Glomerular visceral epithelial cell (primary cell): ENCODE data around the gene STX18.
"Not testable (repeated sequence)": the region's sequence is repeated elsewhere in the genome, so short reads cannot be mapped to it uniquely, and the experiment has no call there.

Experiments
- DNase-seq: peaks from one replicate; pipeline ENCODE4 v3.0.0-alpha.2; 2016; ENCODE audit errors: extremely low spot score

Gene STX18

DNA sequence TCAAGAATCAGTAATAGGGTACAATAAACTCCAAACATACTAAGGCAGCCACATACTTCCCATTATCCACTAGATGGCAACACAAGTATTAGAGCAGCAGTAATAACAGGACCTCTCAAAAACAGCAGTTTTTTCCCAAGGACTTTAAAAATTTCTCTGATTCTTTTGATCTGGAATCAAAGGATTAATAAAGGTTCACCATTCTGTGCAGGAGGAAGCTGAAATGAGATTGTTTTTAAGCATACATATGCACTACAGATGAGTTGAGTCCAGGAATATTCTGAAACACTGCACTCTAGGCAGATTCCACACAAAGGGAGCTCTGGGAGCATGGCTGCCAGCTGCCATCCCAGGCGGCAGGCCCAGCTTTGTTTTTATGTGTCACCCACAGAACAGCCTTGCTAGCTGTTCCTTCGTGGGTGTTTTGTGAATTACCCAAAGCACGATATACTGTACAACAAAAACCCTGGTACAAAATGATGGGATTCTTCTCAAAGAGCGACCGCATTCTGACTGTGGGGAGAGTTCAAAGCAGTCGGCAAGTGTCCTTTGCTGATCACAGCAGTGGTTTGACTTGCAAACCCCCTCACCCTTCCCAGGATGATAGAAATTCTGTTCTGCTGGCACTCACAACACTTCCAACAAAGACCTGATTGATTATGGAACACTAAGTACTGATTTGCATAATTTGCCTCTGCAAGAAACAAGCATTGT lies 61.0 kb downstream of the STX18 start:
- no peak for DNase-seq

DNA sequence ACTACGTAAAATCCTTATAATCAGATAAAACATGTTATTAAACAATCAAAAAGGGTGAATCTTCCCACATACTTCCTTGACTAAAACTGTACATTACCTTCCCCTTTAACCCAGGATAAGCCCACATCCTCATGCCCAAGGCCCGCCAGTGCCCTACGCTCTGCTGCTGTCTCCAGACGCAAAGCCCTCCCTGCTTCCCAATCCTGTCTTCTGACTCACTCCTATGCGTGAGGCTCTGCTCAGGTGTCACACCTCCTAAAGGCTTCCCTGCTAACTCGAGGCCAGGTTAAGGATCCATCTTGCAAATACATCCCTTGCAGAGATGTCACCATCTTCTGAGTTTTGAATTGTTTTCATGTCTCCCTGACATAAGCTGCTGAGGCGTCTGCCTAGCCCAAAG lies 61.6 kb downstream of the STX18 start:
- DNase-seq = peak; percentile 14

DNA sequence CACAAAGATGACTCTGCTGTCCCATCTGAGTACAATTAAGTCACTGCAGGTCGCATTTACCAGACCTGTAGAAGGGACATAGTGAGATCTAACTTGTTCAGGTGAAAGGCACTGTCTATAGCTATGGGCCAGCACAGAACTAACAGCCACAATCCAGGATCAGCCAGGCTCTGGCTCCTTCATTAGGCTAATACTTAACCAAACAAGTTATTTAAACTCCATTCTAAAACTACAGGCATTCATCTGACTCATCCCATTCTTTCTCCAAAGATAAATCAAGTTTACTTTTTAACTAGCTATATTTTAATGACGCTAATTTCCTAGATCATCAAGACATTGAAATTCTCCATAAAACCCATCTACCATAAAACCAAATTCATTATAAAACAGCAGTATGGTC lies 62.5 kb downstream of the STX18 start:
- DNase-seq = no peak

DNA sequence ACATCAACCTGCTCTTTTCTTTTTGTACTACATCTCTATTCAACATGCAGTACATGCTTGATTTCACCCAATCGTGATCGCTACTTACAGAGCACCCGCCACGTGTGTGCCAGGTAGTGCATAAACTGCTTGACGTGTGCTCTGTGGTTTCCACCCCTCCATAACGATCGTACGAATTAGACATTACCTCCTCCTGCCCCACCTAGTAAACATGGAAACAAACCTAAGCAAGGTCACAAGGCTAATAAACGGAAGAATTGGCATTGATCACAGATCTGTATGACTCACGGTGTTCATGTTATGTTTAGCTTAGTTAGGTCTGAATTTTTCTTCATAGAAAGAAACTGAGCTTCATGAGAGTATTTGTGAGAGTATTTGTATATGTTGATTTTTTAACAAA lies 64.1 kb downstream of the STX18 start:
- no peak for DNase-seq

DNA sequence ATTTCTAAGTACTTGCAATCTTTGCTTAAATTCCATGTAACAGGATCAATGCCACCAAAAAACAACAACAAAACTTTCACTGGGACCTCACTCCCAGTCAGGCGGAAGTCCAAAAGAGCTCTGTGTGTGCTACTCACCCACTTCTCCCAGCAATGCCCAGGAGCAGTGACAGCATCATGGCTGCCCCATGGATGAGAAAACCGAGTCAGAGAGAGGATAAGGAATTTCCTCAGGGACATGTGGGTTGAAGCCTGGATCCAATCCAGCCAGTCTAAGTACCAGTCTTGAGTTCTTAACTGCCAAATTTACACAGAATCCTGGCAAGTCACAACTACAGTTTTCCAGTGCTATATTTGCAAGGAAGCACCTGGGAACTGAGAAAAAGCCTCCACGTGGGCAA lies 64.5 kb downstream of the STX18 start:
- no peak for DNase-seq

DNA sequence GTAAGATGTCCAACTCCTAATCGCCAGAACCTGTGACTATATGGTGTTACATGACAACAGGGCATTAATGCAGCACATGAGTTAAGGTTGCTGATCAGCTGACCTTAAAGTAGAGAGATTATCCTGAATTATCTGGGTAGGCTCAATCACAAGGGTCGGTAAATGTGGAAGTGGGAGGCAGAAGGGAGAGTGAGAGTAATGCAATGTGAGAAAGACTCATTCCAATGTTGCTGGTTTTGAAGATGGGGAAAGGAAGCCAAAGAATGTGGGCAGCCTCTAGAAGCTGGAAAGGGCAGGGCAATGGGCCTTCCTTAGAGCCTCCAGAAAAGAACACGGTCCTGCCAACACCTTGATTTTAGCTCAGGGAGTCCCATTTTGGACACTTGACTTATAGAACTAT lies 67.4 kb downstream of the STX18 start:
- DNase-seq = no peak

DNA sequence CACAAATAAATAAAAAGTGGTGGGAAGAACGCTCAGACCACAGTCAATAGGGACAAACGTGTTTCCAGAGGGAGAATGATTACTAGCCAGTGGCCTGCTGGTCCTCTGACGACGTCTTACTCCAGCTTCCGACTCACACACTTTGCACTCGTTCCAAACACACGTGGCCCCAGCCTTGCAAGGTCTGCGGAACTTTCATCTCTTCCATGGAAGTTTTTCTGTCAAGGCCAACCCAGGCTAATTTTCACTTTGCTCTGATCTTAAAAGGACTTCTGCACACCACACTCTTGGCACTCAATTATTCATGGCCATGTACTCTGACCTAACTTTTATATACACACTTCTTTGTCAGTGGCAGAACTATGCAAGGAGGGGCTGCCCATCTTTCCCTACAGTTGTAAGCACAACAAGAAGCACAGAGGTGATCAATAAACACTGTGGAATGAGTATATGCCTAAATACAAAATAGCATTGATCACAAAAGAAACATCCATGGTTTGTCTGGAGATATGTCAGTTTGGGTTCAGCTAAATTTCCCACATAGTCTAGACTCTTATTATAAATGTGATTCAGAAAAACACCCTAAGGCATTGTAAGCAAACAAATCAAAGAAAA lies 69.4 kb downstream of the STX18 start:
- DNase-seq = no peak

DNA sequence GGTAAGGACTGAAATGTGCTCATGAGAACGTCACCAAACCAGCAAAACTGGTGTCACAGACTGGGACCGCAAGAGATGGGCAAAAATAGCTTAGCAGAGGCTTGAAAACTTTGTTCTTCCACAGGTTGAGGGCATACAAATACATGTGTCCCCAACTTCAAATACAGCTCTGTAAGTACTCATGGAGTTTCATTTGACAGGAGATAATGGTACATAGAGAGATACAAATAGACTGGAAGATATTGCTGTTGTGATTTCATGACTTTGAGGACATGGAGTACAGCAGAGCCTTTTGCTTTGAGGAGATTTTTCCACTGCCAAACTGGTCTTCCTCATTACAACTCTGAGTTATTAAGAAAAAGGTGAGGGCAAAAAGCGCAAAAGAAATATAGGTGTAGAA lies 70.7 kb downstream of the STX18 start:
- no peak for DNase-seq

DNA sequence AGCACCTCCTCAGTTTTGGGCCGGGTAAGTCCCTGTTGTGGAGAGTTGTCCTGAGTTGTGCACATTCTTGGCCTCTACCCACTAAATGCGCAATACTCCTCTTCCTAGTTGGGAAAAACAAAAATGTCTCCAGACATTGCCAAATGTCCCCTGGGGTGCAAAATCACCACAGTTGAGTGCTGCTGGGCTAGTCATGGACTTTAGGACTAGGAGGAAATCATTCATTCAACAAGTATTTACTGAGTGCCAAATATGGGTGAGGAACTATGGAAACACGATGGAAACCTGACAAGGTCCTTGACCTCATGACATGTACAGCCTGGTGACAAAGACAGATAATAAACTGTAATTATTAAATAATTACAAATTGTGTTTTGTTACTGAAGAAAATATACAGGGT lies 71.6 kb downstream of the STX18 start:
- DNase-seq = no peak

DNA sequence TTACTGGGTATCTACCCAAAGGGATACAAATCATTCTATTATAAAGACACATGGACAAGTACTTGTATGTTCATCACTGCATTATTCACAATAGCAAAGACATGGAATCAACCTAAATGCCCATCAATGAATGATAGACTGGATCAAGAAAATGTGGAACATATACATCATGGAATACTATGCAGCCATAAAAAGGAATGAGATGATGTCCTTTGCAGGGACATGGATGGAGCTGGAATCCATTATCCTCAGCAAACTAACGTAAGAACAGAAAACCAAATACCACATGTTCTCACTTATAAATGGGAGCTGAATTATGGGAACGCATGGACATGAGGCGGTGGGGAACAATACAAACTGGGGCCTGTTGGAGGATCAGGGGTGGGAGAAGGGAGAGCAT lies 76.6 kb downstream of the STX18 start:
- not testable (repeated sequence) for DNase-seq

DNA sequence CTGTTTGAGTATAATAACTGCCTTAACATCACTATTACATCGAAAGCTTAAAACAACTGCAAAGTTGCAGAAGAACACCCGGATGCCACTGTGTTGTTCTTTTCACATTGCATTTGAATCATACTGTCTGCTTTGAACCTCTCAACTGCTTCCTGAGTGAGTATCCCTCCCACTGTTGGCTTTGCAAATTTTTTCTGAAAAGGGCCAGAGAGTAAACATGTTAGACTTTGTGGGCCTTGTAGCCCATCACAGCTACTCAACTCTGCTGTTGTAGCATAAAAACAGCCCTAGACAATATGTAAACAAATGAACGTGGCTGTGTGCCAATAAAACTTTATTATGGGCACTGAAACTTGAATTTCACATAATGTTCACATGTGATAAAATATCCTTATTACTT lies 78.9 kb downstream of the STX18 start:
- no peak for DNase-seq

DNA sequence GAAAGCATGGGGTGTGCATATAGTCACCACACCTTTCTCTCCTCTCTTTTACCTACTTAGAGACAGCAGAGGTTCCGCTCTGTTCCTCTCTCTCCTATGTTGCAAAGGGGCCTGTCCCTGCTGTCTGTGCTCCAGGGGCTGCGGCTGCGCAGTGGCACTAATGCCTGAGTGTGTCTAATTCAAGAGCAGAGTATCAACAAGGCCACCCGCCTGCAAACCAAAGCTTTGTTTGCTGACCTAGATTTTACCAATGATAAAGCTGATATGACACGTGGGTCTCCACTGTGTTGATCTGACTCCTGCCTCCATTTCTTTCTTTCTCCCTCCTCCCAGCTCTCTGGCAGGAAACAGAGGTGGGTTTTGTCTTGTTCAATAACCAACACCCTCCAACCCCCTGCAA lies 80.0 kb downstream of the STX18 start:
- no peak for DNase-seq

DNA sequence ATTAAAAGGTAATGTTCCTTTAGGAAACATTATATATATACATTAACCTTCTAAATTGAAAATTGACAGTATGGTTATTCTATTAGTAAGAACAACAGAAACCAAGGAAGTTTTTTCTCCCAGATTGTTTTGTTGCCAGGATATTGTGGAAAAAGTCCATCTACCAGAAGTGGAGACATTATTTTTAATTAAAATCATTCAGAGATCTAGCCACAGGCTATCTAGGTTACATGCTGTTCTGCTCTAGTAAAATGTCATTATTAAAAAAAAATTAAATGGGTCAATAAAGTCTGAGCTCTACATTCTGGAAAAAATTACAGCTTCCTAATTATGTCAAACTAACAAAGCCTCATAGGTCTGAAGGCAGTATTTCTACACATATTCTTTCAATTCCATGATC lies 80.7 kb downstream of the STX18 start:
- DNase-seq = no peak

DNA sequence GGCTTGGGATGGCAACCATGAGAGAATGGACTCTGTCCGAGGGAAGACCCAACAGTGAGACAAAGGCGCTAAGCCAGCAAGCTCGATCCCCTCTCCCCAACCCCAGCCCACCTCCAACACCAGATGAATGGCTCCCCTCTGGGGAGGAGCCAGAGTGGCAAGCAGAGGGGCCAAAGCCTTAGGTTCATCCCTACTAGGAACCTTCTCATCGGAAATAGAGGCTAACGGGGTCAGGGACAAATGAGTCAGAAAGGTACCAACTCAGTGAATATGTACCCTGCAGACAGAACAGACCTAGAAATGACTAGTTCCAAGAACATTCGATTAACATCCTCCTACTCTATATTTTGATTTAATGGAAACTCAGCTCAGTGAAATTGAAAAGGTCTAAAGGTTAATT lies 81.1 kb downstream of the STX18 start:
- no peak for DNase-seq

DNA sequence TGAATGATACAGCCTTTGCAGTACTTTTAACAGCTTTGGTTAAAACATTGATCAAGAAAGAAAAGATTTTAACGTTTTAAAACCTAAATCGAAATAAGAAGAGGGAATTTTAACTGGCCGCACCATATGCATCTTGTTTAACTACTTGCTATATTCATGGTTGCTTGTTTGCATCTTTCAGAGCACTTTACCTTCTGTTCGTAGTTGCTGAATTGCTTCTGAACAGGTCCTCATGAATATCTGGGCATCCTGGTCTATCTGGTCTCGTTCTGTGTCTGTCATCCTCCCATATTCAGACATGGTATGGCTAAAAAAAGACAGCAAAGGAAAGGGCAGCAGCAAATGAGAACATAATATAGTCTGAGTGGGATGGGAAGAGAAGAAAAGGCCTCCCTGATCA lies 82.7 kb downstream of the STX18 start:
- no peak for DNase-seq

DNA sequence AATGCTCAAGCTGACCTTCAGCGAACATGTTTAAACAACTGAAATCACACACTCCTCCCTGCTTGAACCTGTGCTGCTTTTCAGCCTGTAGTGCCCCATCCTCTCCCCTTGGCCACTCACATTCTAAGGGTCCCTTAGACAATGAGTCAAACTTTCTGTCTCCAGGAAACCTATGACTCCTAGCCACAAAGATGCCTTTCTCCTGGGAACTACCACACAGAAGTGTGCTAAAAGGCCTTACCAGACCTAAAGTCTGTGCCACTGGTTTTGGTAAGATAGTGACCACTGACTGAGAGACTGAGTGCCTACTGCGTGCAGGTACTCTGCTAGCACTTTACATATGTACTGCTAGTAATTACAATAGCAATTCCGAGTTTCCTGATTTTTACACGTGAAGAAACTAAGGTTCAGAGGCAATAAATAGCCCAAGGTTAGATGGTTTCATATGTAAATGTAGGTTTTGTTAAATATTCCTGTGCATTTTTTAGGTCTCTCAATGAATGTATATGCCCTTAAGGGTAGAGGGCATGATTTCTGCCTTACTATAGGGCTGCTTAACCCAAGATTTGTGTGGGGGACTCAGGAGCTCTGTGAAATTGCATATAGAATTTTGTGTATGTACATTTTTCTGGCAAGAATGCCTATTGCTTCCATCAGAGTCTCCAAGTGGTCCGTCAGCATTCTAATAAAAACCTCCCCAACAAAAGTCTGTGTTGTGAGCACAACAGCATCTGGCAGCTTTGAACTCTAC lies 83.9 kb downstream of the STX18 start:
- peak; percentile 37 for DNase-seq

DNA sequence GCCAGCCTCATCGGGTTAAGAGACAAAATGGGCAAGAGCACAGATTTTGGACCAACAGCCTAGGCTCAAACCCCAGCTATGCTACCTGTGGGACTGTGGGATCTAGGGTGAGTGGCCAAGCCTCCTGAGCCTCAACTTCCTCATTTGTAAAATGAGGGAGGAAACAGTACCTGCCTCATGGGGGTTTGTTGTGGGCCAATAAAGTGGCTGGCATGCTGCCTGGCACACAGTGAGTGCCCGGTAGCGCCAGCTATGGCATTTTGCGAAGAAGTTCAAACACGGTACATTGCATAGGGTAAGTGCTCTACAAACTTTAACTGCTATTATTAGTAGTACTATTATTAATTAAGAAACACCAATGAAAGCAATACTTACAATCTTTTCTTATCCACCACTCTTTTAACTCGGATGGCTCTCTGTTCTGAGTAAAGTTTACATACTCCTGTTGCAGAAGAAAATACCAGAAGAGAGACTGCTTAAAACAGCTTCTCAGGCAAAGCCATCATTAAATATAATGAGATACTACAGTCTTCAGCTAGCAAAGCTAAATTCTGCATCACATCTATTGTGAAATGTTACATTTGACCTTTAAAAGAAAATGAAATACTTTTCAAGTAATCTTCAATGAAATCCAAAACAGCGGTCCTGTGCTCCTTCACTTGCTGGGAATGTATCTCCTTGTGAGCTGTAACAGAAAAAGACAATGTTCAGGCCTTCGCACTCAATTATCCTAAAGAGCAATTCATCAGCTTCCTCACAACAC lies 84.9 kb downstream of the STX18 start:
- DNase-seq = no peak

DNA sequence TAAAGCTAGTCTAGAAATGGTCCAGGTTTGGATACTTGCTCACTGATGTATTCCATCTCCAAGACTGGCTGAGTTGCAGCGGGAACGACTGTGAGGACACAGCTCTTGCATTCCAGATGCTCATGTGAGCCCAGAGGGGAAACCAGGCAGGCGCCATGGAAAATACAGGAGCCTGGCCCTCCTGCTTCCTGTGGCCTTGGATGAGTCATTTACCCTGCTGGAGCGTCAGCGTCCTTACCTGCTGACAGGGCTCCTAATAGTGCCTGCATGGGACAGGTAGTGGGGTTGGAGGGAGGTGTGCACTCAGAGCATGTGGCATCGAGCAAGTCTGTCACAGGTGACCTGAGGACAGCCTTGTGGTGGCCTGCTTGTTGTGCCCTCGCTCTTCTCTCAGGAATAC lies 85.5 kb downstream of the STX18 start:
- DNase-seq = peak; percentile 32

DNA sequence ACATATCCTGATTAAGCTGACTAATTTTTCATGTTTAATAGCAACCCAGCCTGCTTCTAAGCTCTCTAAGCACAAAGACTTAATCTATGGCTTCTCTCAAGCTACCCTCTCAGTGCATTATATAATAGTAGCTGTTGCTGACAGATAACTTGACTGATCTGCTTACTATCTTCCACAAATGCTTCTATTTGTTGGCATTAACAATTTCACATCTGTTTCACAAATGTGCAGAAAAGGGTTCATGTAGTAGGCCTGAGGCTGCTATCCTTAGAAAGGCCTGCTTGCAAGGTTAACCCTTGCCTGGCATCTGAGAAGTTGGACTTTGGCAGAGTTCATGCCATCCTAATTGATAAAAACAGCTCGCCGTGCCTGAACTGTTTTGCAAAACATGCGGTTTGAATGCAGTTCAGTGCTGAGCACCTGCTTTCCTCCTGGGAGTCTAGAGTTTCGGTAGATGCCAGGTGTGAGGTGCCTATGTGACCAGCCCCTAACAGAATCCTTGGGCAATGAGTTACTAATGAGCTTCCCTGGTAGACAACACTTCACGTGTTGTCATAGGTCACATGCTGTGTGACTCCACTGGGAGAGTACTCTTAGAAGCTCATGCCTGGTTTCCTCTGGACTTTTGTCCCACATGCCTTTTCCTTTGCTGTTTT lies 86.5 kb downstream of the STX18 start:
- DNase-seq = no peak

DNA sequence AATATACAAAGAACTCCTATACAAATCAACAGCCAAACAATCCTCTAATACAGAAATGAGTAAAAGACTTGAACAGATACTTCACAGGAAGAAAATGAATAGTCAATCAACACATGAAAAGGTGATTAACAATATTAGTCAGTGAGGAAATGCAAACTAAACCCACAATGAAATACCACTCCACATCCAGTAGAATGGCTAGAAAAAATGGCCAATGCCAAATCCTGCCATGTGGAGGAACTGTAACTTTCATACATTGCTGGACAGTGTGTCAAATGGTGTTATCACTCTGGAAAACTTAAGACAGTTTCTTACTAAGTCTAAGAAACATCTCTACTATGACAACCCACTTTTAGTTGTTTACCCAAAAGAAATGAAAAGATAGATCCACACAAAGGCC lies 95.4 kb downstream of the STX18 start:
- no peak for DNase-seq

DNA sequence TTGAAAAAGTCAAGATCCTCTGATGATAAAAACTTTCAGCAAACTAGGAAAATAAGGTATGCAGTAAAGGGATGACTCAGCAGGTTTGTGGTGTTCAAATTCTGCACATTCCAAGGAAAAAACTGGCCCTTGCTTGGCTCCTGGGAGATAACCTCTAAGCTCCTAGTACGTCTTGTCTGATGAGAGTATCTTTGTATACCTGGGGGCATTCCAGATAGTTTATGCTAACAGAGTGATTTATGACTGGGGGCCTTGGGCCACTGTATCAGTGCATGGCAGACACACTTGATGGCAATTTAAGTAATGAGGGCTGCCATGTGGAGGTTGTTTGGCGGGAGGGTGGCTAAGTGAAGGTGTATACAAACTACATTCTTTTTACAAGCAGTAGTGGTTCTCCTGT lies 98.0 kb downstream of the STX18 start:
- peak; percentile 56 for DNase-seq
